Activated CD4-positive, alpha-beta memory T cell treated with anti-CD3 and anti-CD28 coated beads, Interleukin-2, amount 10 ng/mL, durations not matched to agents 7 days and 5 days (primary cell): ENCODE data around the gene CHRM4. TPM values are rescaled to one million over a fixed set of nuclear protein-coding genes. Genes with fewer than 3 reads are reported as not detected.

Experiments used
- CTCF ChIA-PET: fragments of 350-600 bp; sonication (Branson Sonifier 250); formaldehyde crosslinking; loops from one replicate; lab custom pipeline; 2021; ENCODE audit warnings: antibody characterized with exemption, inconsistent platforms; lab: Charles Lee
- POLR2A ChIA-PET: fragments of 350-600 bp; sonication (Branson Sonifier 250); formaldehyde crosslinking; loops from one replicate; lab custom pipeline; 2021; ENCODE audit warnings: antibody characterized with exemption; lab: Charles Lee
- DNase-seq: peaks from one replicate; pipeline ENCODE4 v3.0.0-alpha.2; 2020
- H3K27ac Mint-ChIP-seq: one replicate; pipeline ENCODE4 v1.8.0; 2021; ENCODE audit warnings: mild to moderate bottlenecking, mixed read lengths
- H3K27me3 Mint-ChIP-seq: one replicate; pipeline ENCODE4 v1.8.0; 2021; ENCODE audit warnings: mixed read lengths
- H3K36me3 Mint-ChIP-seq: one replicate; pipeline ENCODE4 v1.8.0; 2021; ENCODE audit warnings: low read depth, mixed read lengths
- H3K4me1 Mint-ChIP-seq: one replicate; pipeline ENCODE4 v1.8.0; 2021; ENCODE audit warnings: mixed read lengths
- H3K4me3 Mint-ChIP-seq: one replicate; pipeline ENCODE4 v1.8.0; 2021; ENCODE audit warnings: mild to moderate bottlenecking, mixed read lengths
- H3K9me3 Mint-ChIP-seq: one replicate; pipeline ENCODE4 v1.8.0; 2021; ENCODE audit warnings: mixed read lengths
- total RNA-seq, 2 experiments: library from RNA; stranded (reverse); gene quantifications; one replicate each; pipeline ENCODE4 v1.2.3, GENCODE V29; 2021

CHRM4 gene
- total RNA-seq, 2 experiments from 2014 or later, result 0.30 to 0.38 TPM

DNA sequence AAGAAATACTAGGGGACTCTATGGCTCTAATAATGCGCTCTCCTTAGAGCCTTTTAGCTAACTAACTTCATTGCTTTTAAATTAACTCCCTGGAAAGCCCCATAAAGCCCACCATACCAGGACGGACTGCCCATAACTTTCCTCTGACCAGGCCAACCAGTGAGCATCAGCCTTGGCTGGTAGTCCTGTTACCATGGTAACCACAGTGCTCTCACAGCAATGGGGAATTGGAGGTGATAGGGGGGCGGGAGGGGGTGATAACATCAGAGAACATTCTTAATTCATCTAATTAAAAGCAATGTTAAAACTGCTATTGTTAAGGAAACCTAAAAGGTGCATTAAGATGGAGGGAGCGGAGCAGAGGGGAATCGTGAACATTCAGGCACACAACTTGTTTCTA, 27.2 kb upstream of the CHRM4 start:
- no peak for DNase-seq
- Mint-ChIP-seq H3K4me3 (no peak overlapping the region), H3K9me3 (no peaks in the 10 kb centered on the region), H3K4me1 (no peaks in the 10 kb centered on the region), H3K27ac (no peak overlapping the region), H3K36me3 (peaks cover 22% of the 10 kb centered on the region), H3K27me3 (no peaks in the 10 kb centered on the region)
- POLR2A ChIA-PET, result no interaction called here
- CTCF ChIA-PET, result no interaction called here

DNA sequence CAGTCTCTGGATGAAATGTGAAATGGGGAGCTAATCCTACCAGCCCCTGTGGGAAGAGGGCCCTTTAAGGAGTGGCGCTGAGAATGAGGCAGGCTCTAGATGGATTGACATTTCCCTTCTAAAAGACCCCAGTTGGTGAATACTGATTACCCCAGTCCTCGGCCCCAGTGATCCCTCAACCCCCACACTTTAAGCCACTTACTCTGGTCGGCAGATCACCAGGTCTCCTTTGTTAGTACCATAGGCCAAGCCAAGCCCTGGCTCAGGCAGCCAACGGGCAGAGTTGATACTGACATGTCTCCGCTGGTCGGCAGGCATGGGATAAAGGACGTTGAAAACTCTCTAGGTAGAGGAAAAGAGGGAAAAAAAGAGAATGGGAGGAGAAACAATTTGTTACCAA, 26.1 kb upstream of the CHRM4 start:
- CTCF ChIA-PET, result no interaction called here
- no peak for DNase-seq
- POLR2A ChIA-PET, result no interaction called here
- no peak overlapping the region for H3K27ac Mint-ChIP-seq
- no peaks in the 10 kb centered on the region for H3K27me3 Mint-ChIP-seq
- no peaks in the 10 kb centered on the region for H3K4me1 Mint-ChIP-seq
- H3K9me3 Mint-ChIP-seq, result no peaks in the 10 kb centered on the region
- no peak overlapping the region for H3K4me3 Mint-ChIP-seq
- H3K36me3 Mint-ChIP-seq, result peaks cover 25% of the 10 kb centered on the region

DNA sequence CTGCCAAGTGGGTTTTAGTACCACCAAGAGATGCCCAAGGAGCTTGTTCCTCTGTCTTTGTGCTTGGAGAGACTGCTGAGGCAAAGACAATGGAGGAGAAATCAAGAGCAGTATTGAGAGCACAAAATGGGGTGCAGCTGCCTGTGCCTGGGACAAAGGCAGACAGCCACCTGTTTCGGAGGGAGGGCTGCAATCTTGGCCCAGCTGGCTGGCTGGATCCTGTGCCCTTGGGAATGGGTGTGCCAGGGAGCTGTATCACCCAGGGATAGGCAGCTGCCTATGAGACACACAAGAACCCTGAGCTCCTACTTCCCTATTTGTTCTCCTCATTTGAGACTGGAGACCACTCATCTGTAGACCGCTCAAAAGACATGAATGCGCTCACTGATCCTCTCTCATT, 23.3 kb upstream of the CHRM4 start:
- Mint-ChIP-seq H3K4me3 (no peak overlapping the region), H3K27me3 (no peaks in the 10 kb centered on the region), H3K9me3 (no peaks in the 10 kb centered on the region), H3K4me1 (no peaks in the 10 kb centered on the region), H3K36me3 (peaks cover 29% of the 10 kb centered on the region), H3K27ac (no peak overlapping the region)
- POLR2A ChIA-PET, result no interaction called here
- no peak for DNase-seq
- CTCF ChIA-PET, result no interaction called here

DNA sequence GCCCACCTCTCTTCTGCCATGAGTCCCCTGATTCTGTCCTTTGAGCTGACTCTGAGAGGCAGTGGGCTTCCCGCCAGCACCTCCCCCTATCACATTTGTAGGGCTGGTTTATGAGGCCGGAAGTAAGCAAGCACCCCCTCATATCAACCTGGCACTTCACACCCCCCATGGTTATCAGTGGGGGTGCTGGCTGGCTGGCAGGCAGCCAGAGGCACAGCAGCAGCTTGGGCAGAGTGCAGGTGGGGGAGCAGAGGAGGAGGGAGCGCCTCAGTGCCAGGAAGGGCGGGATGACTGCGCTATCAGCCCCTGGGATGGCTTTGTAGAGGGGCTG, 22.9 kb upstream of the CHRM4 start:
- POLR2A ChIA-PET, result no interaction called here
- Mint-ChIP-seq H3K27ac (no peak overlapping the region), H3K4me1 (no peaks in the 10 kb centered on the region), H3K4me3 (no peak overlapping the region), H3K36me3 (peaks cover 29% of the 10 kb centered on the region), H3K27me3 (no peaks in the 10 kb centered on the region), H3K9me3 (no peaks in the 10 kb centered on the region)
- no peak for DNase-seq
- CTCF ChIA-PET, result no interaction called here

DNA sequence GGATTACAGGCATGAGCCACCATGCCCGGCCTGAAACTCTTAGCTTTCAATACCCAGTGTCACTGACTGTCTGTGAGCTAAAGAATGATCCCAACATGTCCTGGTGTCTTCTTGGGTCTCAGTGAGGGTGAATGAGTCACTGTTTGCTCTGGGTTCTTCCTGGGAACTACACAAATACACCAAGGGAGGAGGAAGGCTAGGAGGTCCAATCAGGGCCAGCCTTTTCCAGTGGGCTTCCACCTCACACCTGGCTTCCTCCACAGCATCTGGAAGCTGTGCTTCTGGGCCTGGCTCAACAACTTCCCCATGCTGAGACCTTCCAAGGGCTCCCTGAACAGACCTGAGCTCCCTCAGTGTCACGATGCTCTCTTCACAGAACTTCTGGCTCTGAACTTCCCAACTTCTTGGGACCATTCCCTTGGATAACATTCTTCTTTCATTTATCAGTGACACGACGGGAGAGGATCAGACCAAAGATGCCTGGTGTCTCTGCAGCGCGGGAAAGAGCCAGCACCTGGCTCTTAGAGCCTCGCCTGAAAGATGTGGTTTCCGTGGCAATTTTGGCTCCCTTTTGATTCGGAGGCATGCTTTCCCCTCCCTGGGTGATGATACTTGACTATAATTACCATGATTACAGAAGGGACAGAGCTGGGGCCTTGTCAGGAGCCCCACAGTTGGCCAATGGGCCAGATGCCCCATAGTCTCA, 22.3 kb upstream of the CHRM4 start:
- no peaks in the 10 kb centered on the region for H3K27me3 Mint-ChIP-seq
- no peak overlapping the region for H3K4me3 Mint-ChIP-seq
- no peak overlapping the region for H3K27ac Mint-ChIP-seq
- DNase-seq, result no peak
- ChIA-PET CTCF (interaction anchor here (1.5 kb wide), 1 partner anchor 115 kb away, joined by 5 read pairs; no protein-coding TSS in a partner anchor), POLR2A (no interaction called here)
- peaks cover 29% of the 10 kb centered on the region for H3K36me3 Mint-ChIP-seq
- H3K9me3 Mint-ChIP-seq, result no peaks in the 10 kb centered on the region
- H3K4me1 Mint-ChIP-seq, result no peaks in the 10 kb centered on the region

DNA sequence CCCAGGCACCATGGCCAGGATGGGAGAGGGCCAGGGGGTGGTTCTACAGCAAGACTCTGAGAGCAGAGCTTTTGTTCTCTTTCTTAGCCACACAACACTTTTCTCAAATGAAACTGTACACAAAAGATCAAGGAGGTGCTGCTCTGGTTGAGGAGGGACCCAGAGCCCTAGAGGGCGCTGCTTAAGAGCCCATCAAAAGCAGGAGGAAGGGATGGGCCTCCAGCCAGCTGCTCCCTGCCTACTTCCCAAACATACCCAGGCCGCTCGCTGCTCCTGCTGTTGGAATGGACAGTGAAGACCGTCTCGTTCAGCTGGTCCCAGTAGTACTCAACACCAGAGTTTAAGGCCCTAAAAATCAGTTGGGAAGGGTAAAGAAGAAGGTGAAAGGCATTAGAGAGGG, 18.4 kb upstream of the CHRM4 start:
- Mint-ChIP-seq H3K36me3 (peaks cover 24% of the 10 kb centered on the region), H3K27ac (no peak overlapping the region), H3K4me3 (no peak overlapping the region), H3K4me1 (no peaks in the 10 kb centered on the region), H3K27me3 (no peaks in the 10 kb centered on the region), H3K9me3 (no peaks in the 10 kb centered on the region)
- ChIA-PET CTCF (interaction anchor here (1.7 kb wide), 1 partner anchor 12 kb away, joined by 3 read pairs; no protein-coding TSS in a partner anchor), POLR2A (no interaction called here)
- no peak for DNase-seq

DNA sequence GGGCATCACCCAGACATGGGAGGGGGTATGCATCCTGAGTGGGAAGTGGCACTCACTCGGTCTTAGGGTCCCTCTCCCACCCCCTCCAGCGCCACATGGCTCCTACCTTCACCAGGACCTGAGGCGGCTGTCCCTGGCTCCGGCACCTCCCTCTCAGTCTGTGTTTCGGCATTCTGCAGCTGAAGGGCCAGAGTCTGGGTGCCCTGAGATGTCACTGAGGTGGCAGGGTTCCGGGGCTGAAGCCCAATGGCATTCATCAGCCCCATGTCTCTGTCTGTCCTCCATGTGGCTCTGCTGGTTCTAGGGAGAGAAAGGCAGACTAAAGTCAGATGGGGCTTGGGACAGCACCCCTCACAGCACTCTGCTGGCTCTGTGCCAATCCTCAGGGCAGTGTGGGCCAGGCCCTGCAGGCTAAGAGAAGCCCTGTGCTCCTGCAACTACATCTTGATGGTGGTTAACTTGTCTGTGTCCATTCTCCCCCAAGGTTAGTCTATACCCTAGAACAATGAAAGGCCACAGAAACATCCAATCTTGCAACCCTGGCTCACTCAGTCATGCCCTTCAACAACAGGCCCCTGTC, 16.9 kb upstream of the CHRM4 start:
- no peak for DNase-seq
- no peak overlapping the region for H3K27ac Mint-ChIP-seq
- H3K4me1 Mint-ChIP-seq, result no peaks in the 10 kb centered on the region
- H3K9me3 Mint-ChIP-seq, result no peaks in the 10 kb centered on the region
- ChIA-PET POLR2A (interaction anchor here (0.7 kb wide), 1 partner anchor 224 kb away, joined by 4 read pairs; no protein-coding TSS in a partner anchor), CTCF (interaction anchor here (0.6 to 0.7 kb wide), 2 partner anchors 20 to 187 kb away, joined by 3 read pairs; no protein-coding TSS in a partner anchor)
- peaks cover 18% of the 10 kb centered on the region for H3K36me3 Mint-ChIP-seq
- H3K27me3 Mint-ChIP-seq, result no peaks in the 10 kb centered on the region
- H3K4me3 Mint-ChIP-seq, result no peak overlapping the region

DNA sequence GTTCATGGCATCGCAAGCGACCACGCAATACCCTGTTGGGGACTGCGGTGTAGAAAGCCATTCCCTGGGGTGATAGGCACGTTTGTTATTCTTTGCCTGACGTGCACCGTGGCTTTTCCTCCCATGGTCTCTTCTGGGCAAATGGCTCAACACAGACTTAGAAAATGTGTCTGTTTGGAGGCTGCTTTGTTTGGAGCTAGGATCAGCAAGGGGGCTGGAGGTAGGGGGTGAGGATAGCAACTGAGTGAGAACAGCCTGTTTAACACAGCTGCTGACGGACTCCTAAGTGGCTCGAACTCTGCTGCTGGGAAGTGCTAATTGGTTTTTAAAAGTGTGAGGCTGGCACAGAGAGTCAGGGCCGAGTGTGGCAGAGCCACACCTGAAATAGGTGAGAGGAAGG, 16.1 kb upstream of the CHRM4 start:
- H3K4me1 Mint-ChIP-seq, result no peaks in the 10 kb centered on the region
- H3K4me3 Mint-ChIP-seq, result no peak overlapping the region
- no peaks in the 10 kb centered on the region for H3K27me3 Mint-ChIP-seq
- POLR2A ChIA-PET, result no interaction called here
- no peak overlapping the region for H3K27ac Mint-ChIP-seq
- CTCF ChIA-PET, result interaction anchor here (0.7 kb wide), 1 partner anchor 19 kb away, joined by 3 read pairs; no protein-coding TSS in a partner anchor
- H3K36me3 Mint-ChIP-seq, result peaks cover 19% of the 10 kb centered on the region
- no peaks in the 10 kb centered on the region for H3K9me3 Mint-ChIP-seq
- DNase-seq, result no peak

DNA sequence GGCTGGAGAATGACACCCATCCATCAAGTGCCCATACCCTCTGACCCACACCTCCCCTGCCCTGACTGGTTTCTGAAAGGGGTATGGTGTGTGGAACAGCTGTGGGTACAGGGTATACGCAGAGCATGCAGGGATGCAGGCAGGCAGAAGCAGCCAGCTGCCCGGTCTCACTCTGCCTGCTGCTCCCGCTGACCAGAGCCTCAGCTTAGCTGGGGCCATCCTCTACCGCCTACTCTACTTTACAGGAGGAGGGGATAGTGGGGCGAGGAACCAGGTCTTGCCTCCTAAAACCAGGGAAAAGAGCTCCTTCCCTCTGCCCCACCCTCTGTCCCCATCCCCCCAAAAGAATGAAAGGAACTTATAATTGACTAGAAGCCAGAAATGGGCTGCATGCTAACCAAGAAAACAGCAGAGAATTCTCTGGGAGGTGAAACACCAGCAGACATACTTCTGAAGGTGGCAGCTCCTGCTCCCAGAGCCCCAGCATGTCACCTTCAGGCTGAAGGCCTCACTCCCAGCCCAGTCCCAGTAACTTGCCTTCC, 13.0 kb upstream of the CHRM4 start:
- Mint-ChIP-seq H3K4me1 (no peaks in the 10 kb centered on the region), H3K36me3 (peaks cover 15% of the 10 kb centered on the region), H3K9me3 (no peaks in the 10 kb centered on the region), H3K4me3 (no peak overlapping the region), H3K27me3 (no peaks in the 10 kb centered on the region), H3K27ac (no peak overlapping the region)
- no peak for DNase-seq
- ChIA-PET POLR2A (no interaction called here), CTCF (interaction anchor here (0.8 kb wide), 1 partner anchor 16 kb away, joined by 3 read pairs; no protein-coding TSS in a partner anchor)

DNA sequence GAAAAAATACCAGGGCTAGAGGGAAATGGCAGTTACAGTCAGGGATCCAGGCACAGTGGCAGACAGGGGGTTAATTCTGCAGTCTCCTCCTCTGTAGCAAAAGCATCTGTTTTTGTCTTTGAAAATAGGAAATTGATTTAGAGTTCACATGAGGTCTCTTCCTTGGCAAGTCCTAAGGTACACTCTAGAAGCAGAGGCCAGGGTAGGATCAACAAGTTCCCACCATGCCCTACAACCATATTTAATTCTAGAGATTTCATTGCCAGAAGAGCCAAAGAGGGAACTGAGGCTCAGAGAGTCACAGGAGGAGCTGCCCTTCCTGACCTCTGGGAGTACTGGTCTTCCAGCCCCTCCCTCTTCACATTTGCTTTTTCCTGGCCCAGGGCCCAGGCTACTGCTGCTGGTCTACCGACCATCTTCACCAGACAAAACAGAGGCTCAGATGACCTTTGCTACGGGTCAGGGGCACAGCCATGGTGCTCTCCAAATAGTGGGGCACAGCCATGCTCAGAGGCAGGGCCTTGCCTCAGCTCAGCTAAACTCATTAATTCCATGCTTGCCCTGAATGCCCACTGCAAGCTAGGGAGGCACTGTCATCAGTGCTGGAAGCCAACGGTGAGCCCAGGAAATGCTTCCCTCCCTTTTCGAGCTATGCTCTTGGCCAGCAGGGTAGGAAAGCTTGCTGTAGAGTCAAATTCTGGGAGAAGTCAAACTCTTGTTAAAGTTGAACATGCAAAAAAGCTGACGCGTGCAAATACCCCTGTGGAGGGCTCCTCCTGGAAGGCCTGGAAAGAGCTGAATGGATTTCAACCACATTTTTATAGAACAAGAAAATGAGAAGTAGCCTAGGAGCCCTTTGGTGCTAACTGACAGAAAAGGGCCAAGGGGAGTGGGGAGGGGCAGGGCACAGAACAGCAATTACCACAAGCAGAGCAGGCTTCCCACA, 11.7 kb upstream of the CHRM4 start:
- CTCF ChIA-PET, result no interaction called here

DNA sequence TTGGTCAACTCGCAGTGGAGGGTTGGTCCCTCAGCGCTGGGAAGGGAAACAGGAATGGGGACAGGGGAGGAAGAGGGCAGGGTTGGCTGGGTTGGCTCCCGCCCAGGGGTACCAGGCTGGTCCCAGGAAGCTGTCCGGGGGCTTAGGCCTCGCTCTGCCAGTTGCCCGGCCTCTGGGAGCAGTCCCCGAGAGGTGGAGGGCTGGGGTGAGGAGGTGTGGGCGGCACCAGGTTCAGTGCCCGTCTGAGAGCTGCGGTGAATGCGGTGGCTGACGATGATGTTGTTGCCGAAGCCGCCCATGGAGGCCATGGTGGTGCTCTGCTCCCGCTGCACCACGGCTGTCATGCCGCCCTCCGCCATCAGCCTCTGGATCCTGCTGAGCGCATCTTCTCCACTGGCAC, 6.0 kb upstream of the CHRM4 start:
- peaks cover 12% of the 10 kb centered on the region for H3K27me3 Mint-ChIP-seq
- H3K36me3 Mint-ChIP-seq, result no peaks in the 10 kb centered on the region
- CTCF ChIA-PET, result no interaction called here
- no peak overlapping the region for H3K27ac Mint-ChIP-seq
- POLR2A ChIA-PET, result no interaction called here
- H3K4me1 Mint-ChIP-seq, result peaks cover 10% of the 10 kb centered on the region
- H3K9me3 Mint-ChIP-seq, result no peaks in the 10 kb centered on the region
- no peak overlapping the region for H3K4me3 Mint-ChIP-seq
- DNase-seq, result no peak

More for the DNA sequence above, 11.7 kb upstream of the CHRM4 start:
- no peak for DNase-seq
- no peak overlapping the region for H3K27ac Mint-ChIP-seq
- H3K36me3 Mint-ChIP-seq, result peaks cover 13% of the 10 kb centered on the region
- no peaks in the 10 kb centered on the region for H3K27me3 Mint-ChIP-seq
- no peaks in the 10 kb centered on the region for H3K4me1 Mint-ChIP-seq
- no peak overlapping the region for H3K4me3 Mint-ChIP-seq
- POLR2A ChIA-PET, result no interaction called here
- H3K9me3 Mint-ChIP-seq, result no peaks in the 10 kb centered on the region

DNA sequence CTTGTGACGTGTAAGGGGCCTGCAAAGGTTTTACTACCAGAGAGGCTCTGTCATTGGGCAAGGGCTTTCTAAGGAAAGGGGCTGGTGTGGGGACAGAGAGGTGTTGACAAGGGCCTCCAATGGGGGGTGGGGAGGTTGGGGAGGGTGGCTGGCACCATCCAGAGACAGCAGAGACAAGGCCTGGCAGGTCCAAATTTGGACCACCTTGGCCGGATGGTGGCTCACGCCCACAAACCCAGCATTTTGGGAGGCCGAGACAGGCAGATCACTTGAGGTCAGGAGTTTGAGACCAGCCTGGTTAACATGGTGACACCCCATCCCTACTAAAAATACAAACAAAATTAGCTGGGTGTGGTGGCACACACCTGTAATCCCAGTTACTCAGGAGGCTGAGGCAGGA, 2.2 kb upstream of the CHRM4 start:
- Mint-ChIP-seq H3K36me3 (no peaks in the 10 kb centered on the region), H3K9me3 (no peaks in the 10 kb centered on the region), H3K4me3 (no peak overlapping the region), H3K27ac (no peak overlapping the region), H3K27me3 (peaks cover 34% of the 10 kb centered on the region), H3K4me1 (peaks cover 26% of the 10 kb centered on the region)
- CTCF ChIA-PET, result no interaction called here
- DNase-seq, result no peak
- POLR2A ChIA-PET, result no interaction called here

DNA sequence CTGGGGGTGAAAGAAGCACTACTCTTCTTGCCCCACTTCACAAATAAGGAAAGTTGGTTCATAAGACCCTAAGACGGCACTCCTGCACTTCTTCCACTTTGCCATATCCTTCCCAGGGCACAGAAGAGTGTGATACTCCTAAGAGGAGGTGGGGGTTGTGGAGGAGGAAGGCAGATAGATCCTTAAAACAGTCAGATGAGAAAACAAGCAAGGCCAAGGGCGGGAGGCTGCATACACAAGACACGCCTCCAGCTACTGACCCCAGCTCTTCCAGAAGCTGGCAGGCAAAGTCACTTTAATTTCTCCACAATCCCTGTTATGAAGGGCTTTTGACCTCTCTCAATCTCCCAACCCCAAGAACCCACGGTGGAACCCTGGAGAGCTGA, 1.6 kb upstream of the CHRM4 start:
- Mint-ChIP-seq H3K27me3 (peaks cover 39% of the 10 kb centered on the region), H3K9me3 (no peaks in the 10 kb centered on the region), H3K4me1 (peaks cover 30% of the 10 kb centered on the region), H3K36me3 (no peaks in the 10 kb centered on the region), H3K27ac (no peak overlapping the region), H3K4me3 (peak overlapping the region; percentile 51)
- DNase-seq, result no peak
- CTCF ChIA-PET, result interaction anchor here (1.0 kb wide), 1 partner anchor 10 kb away, joined by 3 read pairs; no protein-coding TSS in a partner anchor
- POLR2A ChIA-PET, result interaction anchor here (0.9 kb wide), 1 partner anchor 58 kb away, joined by 3 read pairs; no protein-coding TSS in a partner anchor
